ENCODE measurements around the gene ABHD8. TPM values are rescaled to one million over a fixed set of nuclear protein-coding genes. Genes with fewer than 3 reads are reported as not detected.

The ABHD8 gene
- total and polyA plus RNA-seq, 2 of the 4 experiments (the other 2 are of a cell fraction): 3.9 to 10.2 TPM

DNA sequence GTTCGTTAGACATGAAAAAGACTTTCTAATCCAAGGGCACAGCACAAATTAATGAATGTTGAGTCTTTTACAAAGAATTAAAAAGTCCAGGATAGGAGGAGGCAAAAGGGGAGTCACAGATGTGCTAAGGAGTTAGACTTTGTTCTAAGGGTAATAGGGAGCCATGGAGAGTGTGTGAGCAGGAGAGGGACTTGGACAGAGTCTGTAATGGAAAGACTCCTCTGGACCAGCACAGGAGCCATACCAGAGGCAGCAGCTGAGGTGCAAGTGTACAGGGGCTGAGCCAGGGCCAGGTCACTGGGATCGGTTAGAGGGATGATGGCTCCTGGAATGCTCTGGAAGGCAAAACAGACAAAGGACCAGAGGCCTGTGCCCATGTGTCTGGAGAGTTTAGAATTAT lies 44.7 kb upstream of the ABHD8 start:
- 0 out of 2 replicates have a peak, but pooled peaks cover 2% of the 10 kb centered on the region for H3K4me1 ChIP-seq (ENCODE audit: control insufficient read depth, insufficient read depth, low read length)
- H3K4me2 ChIP-seq (ENCODE audit: low read depth, low read length): no peak overlapping the region
- ChIA-PET CTCF (interaction anchor here (1.5 kb wide), 1 partner anchor 38 kb away, joined by 3 read pairs; no protein-coding TSS in a partner anchor), POLR2A (ENCODE audit: unreplicated experiment) (no interaction called here)
- no peak overlapping the region for H4K8ac ChIP-seq (ENCODE audit: low read depth in 2 of 2, low read length in 2 of 2)
- no peak overlapping the region for H3K18ac ChIP-seq (ENCODE audit: low read depth, low read length)
- WGBS, 2 experiments (ENCODE audit: extremely low coverage in 2 of 2, insufficient read length in 1 of 2): no CpG with 5 or more reads among the region's 2 CpGs
- H3K36me3 ChIP-seq (ENCODE audit: control insufficient read depth, insufficient read depth, low read length): no peaks in the 10 kb centered on the region; the same call in 1 of the 2 replicates
- H2BK120ac ChIP-seq (ENCODE audit: low read depth, low read length): no peak overlapping the region
- no peak overlapping the region; the same call in 1 of the 2 replicates for H2AK5ac ChIP-seq (ENCODE audit: low read depth, low read length)
- H2BK15ac ChIP-seq (ENCODE audit: low read depth, low read length): no peak overlapping the region
- no peak overlapping the region for H2BK5ac ChIP-seq (ENCODE audit: low read depth, low read length, poor library complexity, severe bottlenecking)
- no peak overlapping the region for H4K91ac ChIP-seq (ENCODE audit: insufficient read depth, low read depth, low read length)
- no peak overlapping the region for H3K4me3 ChIP-seq (ENCODE audit: insufficient read depth, low read depth, low read length)
- BruUV-seq (replicated peaks): no TSS peak
- DNase-seq (no peak), ATAC-seq (ENCODE audit: low read depth) (no peak)
- no peaks in the 10 kb centered on the region for H3K9me3 ChIP-seq (ENCODE audit: control insufficient read depth, insufficient read depth, low read length)
- in situ Hi-C loops (cut with MboI; ENCODE audit: low sequenced_read_pairs): loop anchor here (5.0 kb wide), 1 partner anchor 39 kb away; no protein-coding TSS in a partner anchor
- no peak overlapping the region for H2AK9ac ChIP-seq (replicated peaks; ENCODE audit: low read depth, low read length, poor library complexity)
- H3K9ac ChIP-seq (ENCODE audit: low read depth, low read length): no peak overlapping the region
- TF ChIP-seq MAFK (IDR thresholded peaks at IDR 0.05; ENCODE audit: low read depth, low read length) (no peak), SMC3 (IDR thresholded peaks at IDR 0.05; ENCODE audit: low read depth, low read length) (no peak), MAZ (IDR thresholded peaks at IDR 0.05; ENCODE audit: borderline replicate concordance, low read depth, low read length) (no peak), NFE2L2 (IDR thresholded peaks at IDR 0.05; ENCODE audit: low read depth, low read length) (no peak), POLR2A (IDR thresholded peaks at IDR 0.05; ENCODE audit: low read depth, low read length) (no peak), RFX5 (IDR thresholded peaks at IDR 0.05; ENCODE audit: low read depth, low read length) (no peak), MXI1 (IDR thresholded peaks at IDR 0.05; ENCODE audit: borderline replicate concordance, low read depth, low read length) (no peak), CHD1 (IDR thresholded peaks at IDR 0.05; ENCODE audit: low read depth, low read length) (no peak), BHLHE40 (IDR thresholded peaks at IDR 0.05; ENCODE audit: low read depth, low read length) (no peak), CEBPB (IDR thresholded peaks at IDR 0.05; ENCODE audit: low read depth, low read length) (no peak), RAD21 (IDR thresholded peaks at IDR 0.05; ENCODE audit: low read length) (no peak), RCOR1 (IDR thresholded peaks at IDR 0.05; ENCODE audit: insufficient replicate concordance, low read length) (no peak), FOS (IDR thresholded peaks at IDR 0.05; ENCODE audit: low read depth, low read length) (no peak), USF2 (IDR thresholded peaks at IDR 0.05; ENCODE audit: low read depth, low read length) (no peak), ELK1 (IDR thresholded peaks at IDR 0.05; ENCODE audit: borderline replicate concordance, low read depth, low read length) (no peak)
- TF ChIP-seq, protein P1, sequence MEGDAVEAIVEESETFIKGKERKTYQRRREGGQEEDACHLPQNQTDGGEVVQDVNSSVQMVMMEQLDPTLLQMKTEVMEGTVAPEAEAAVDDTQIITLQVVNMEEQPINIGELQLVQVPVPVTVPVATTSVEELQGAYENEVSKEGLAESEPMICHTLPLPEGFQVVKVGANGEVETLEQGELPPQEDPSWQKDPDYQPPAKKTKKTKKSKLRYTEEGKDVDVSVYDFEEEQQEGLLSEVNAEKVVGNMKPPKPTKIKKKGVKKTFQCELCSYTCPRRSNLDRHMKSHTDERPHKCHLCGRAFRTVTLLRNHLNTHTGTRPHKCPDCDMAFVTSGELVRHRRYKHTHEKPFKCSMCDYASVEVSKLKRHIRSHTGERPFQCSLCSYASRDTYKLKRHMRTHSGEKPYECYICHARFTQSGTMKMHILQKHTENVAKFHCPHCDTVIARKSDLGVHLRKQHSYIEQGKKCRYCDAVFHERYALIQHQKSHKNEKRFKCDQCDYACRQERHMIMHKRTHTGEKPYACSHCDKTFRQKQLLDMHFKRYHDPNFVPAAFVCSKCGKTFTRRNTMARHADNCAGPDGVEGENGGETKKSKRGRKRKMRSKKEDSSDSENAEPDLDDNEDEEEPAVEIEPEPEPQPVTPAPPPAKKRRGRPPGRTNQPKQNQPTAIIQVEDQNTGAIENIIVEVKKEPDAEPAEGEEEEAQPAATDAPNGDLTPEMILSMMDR (conservative IDR thresholded peaks at IDR 0.05; ENCODE audit: low read depth, low read length): no peak
- no peak overlapping the region for H3K27ac ChIP-seq (ENCODE audit: insufficient read depth, low read length)
- dilution Hi-C loops (cut with HindIII; ENCODE audit: low sequenced_read_pairs, unreplicated experiment): no loop called here
- no peaks in the 10 kb centered on the region; the same call in 1 of the 2 replicates for H4K20me1 ChIP-seq (ENCODE audit: insufficient read depth, low read length)
- H3K23ac ChIP-seq (ENCODE audit: low read depth, low read length): no peak overlapping the region
- no peak overlapping the region for H4K5ac ChIP-seq (ENCODE audit: low read depth, low read length)
- intact Hi-C loops (cut with micrococcal nuclease): loop anchor here (2.0 kb wide), 1 partner anchor 507 kb away; no protein-coding TSS in a partner anchor
- H3K14ac ChIP-seq (replicated peaks; ENCODE audit: low read depth, low read length): no peak overlapping the region
- no peak overlapping the region for H3K4ac ChIP-seq (ENCODE audit: low read depth, low read length)
- H2BK20ac ChIP-seq (ENCODE audit: low read depth, low read length): no peak overlapping the region
- no peak overlapping the region for H3K56ac ChIP-seq (ENCODE audit: extremely low read depth, insufficient read depth, low read length)
- H3K79me1 ChIP-seq (ENCODE audit: low read depth in 1 of 2, low read length in 2 of 2): no peaks in the 10 kb centered on the region
- no peaks in the 10 kb centered on the region for H3K9me1 ChIP-seq (ENCODE audit: insufficient read depth, low read length)
- peaks cover 5% of the 10 kb centered on the region; the same call in 1 of the 2 replicates for H3K27me3 ChIP-seq (ENCODE audit: control insufficient read depth, insufficient read depth, low read length)
- no peak overlapping the region for H2AFZ ChIP-seq (replicated peaks; ENCODE audit: low read length, poor library complexity)

All from IMR-90 (cell line).